H1 (cell line): Measurements from ENCODE around the gene TRAPPC12. TPM values are rescaled to one million over a fixed set of nuclear protein-coding genes. Genes with fewer than 3 reads are reported as not detected.

Experiments used
- SIX5 ChIP-seq: IDR thresholded peaks from 2 replicates; pipeline ENCODE4 v1.6.1; 2011; ENCODE audit warnings: mild to moderate bottlenecking, low read depth, low read length
- polyA plus RNA-seq, 7 experiments: library from polyadenylated mRNA; depleted of rRNA in 3 of 7; stranded (reverse) in 5 of 7; unstranded in 2 of 7; fragments of >200 nt in 5 of 7; fragments of 200-250 nt in 2 of 7; gene quantifications; 1 replicate in 5 of 7; 2 replicates in 1 of 7; 4 replicates in 1 of 7; pipeline versions ENCODE4 v1.2.1 to v1.2.3, GENCODE V29; 2011 to 2013; ENCODE audit warnings: missing spikeins in 2 of 7, mixed read lengths in 2 of 7
- total RNA-seq: library from RNA; stranded (reverse); fragmentation: NEBNext Ultra II Directional; extraction: Animal tissue kit (Norgen Biotek cat#: 25700); gene quantifications from 2 replicates; pipeline ENCODE4 v1.2.1, GENCODE V29; 2021

TRAPPC12 gene
- total and polyA plus RNA-seq, 2 of the 8 experiments (the other 6 are each of a cell fraction or from before 2014, with no cell fraction given), result 35.0 to 67.3 TPM

- TF ChIP-seq SIX5, result no peak
Observed at GRCh38 chr2:3472966-3473365, 93.5 kb downstream of the TRAPPC12 start (continued).
